ENCODE data around the gene NKD2.

DNA sequence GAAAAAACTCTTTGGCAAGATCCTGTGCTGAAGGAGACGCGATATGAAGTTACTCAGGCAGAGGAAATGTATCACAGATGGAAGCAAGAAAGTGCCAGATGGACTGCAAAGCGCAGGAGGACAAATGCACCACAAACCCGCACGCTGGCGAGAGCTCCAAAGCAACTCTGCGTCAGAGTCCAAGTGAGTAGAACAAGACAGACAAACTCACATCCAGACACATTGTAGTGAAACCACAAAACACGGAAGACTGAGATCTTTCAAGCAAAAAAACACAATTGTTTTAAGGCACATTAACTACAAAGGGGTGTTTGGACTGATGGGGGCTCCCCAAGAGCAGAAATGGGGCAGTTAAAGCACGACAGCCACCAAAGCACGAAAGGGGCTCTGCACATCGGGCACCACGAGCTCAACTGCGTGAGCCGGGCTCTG, 39.2 kb upstream of the NKD2 start:
- TF ChIP-seq, protein P1, sequence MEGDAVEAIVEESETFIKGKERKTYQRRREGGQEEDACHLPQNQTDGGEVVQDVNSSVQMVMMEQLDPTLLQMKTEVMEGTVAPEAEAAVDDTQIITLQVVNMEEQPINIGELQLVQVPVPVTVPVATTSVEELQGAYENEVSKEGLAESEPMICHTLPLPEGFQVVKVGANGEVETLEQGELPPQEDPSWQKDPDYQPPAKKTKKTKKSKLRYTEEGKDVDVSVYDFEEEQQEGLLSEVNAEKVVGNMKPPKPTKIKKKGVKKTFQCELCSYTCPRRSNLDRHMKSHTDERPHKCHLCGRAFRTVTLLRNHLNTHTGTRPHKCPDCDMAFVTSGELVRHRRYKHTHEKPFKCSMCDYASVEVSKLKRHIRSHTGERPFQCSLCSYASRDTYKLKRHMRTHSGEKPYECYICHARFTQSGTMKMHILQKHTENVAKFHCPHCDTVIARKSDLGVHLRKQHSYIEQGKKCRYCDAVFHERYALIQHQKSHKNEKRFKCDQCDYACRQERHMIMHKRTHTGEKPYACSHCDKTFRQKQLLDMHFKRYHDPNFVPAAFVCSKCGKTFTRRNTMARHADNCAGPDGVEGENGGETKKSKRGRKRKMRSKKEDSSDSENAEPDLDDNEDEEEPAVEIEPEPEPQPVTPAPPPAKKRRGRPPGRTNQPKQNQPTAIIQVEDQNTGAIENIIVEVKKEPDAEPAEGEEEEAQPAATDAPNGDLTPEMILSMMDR (conservative IDR thresholded peaks at IDR 0.05; ENCODE audit: low read length) = no peak
- no peak for TF ChIP-seq EZH2phosphoT487 (IDR thresholded peaks at IDR 0.05; ENCODE audit: borderline replicate concordance, low read depth, low read length)

All from OCI-LY7 (cell line).